HG03342 (cell line): ENCODE data around the gene SLC25A28.

Experiments
- ATAC-seq: cut with Tn5 transposase; IDR thresholded peaks from one replicate; pipeline ENCODE4 v1.9.1; 2021; ENCODE audit warnings: mild to moderate bottlenecking, moderate library complexity; ENCODE audit not compliant: unreplicated experiment

Gene SLC25A28

DNA sequence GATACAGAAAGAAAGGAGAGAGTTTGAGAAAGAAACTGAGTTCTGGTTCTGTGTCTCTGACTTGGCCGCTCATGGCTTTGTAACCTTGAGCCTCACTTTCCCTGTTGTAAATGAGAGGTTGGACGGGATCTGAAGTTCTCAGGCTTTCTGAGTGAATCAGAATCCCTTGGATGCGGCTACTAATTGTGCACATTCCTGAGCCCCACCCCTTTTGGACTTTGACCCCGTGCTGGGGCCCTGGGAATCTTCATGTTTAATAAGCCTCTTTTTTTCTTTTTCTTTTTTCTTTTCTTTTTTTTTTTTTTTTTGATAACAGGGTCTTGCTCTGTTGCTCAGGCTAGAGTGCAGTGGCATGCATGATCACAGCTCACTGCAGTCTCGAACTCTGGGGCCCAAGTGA, 26.9 kb downstream of the SLC25A28 start:
- ATAC-seq, result no peak

DNA sequence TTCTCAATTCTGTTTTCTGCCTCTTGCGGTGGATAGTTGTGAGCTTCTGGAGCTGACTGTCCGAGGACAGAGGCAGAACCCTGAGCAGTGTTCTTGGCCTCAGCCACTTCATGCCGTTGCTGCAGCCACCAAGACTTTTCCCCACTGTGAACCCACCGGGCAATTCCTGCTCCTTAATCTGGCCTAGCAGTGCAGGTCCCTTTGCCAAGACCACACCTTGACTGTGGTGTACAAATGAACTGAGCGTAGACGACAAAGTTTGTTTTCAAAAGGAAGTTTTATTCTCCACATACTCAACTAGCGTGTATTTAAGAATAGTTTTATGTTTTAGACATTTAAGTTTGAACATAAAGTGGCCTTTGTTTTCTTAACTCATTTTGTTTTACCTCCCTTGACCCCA, 29.4 kb downstream of the SLC25A28 start:
- ATAC-seq, result no peak

DNA sequence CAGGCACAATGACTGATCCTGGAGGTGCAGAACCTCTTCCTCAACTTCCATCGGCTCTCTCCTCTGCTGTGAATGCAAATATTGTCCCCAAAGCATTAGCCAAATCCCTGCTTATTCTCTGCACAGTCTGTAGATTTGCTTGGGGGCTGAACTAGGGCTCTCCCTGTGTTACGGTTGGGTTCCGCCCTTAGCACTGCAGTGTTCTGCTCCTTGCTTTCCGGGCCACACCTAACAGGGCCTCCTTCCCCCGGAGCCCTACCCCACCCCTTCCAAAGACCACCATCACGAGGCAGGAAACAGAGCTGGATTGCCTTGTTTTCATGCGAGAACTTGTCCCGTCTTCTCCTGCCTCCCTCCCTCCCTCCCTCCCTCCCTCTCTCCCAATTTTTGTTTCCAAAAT, 36.6 kb downstream of the SLC25A28 start:
- no peak for ATAC-seq

DNA sequence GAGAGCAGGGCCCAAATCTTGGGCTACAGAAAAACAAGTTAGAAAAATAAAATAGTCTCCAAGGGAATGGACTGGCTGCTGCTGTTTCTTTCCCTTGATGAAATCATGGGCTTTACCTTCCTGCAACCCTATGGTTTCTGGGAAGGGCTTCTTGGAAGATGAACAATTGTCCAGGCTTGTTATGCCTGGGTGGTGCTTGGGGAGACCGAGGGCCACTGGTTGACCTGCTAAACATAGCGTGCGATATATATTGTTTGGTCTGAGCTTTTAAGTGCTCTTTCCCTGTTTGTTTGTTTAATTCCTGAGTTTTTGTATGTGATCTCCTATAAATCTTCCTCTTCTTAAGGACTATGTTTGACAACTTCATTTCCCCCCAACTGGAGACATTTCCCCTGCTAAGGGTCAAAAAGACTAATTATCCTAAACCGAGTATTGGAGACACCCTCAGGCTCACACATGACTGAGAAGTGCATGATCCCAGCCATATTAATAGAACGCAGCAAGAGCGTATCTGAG, 37.9 kb downstream of the SLC25A28 start:
- no peak for ATAC-seq

DNA sequence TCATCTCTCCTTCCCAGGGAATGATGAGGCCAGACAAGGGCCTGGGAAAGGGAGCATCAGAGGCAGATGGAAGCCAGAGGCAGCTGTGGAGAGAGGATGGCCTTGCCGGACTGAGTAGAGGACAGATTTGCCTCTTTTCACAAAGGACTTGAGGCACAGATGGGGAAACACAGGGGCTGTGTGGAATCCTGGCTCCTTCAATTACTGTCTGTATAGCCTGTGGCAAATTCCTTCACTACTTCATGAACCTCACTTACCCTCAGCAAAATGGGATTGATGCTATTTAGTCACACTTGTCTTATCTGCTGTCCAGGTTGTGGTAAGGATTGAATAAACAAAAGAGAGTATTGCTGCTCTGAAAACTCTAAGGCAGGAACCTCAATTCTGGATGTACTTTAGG, 40.3 kb downstream of the SLC25A28 start:
- ATAC-seq, result no peak

DNA sequence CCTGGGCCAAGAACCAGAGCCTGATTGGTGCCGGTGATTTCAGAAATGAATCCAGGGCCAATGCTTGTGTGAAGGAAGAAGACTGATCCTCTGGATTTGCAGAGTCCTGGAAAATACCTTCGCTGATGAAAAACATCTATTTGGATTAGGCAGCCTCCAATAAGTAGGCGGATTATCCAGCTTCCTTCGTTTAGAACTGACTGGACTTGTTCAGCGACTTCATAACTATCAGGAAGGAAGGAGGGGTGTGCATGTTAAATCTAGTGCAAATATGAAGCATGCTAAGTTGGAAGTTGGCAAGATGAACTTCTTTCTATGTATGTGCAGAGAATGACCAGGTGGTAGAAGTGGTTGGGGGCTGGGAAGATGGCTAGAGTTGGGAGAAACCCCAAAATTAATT, 46.4 kb downstream of the SLC25A28 start:
- no peak for ATAC-seq

DNA sequence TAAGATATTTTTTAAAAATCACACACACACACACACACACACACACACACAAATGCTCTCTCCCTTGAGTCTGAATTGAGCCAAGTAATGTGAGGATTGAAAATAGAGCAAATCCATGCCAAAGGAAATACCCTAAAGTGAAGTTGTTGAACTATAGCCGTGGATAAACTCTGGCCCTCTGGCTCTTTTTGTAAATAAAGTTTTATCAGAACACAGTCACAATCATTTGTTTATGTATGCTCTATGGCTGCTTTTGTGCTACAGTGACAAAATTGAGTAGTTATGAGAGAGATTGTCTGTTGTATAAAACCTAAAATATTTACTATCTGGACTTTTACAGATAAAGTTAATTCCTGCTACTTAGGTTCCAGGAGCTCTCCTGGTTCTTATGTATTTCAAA, 48.4 kb downstream of the SLC25A28 start:
- no peak for ATAC-seq

DNA sequence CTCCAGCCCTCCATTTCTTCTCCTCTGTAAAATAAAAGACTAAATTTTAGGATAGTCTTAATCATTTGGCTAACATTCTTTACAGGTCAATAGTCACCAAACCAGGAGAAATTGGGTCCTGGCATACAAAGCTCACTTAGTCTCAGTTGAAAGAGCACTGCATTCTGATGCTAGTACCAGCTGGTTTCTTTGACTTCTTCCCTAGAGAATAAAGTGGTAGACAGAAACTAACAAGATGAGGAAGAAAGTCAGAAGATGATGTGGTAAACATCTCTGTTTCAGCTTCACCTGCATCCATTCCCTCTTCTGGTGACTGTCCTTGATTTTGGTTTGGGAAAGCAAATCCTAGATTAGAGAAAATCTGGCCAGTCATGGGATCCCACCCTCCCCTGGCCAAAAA, 50.3 kb downstream of the SLC25A28 start:
- no peak for ATAC-seq

DNA sequence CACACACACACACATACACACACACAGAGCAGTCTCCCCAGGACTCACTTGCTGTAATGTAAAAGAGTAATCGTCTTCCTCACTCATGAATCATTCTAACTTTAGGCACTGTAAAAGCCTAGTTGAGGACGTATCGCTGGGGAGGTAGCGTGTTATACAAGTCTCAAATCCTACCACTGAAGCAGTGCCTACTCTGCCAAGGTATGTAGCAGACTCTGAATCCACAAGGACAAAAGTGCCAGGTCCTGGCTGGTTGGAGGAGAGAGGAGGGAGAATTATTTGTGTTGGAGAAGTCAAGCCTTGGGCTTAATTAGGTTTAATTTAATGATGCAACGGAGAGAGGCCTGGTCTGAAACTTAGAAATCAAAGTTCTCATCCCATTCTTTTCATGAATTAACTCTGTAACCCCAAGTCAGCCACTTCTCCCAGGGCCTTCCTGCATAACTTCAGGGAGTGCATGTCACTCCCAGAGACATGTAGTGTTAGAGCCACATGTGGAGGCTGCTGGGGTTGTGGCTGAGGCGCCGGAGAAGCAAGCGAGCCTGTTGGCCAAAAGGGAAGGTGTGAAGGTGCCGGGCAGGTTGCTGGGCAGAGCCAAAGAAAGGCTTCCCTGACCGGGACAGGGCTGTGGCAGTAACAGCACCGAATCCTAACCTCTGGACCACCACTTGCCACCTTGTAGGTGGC, 50.8 kb downstream of the SLC25A28 start:
- no peak for ATAC-seq

DNA sequence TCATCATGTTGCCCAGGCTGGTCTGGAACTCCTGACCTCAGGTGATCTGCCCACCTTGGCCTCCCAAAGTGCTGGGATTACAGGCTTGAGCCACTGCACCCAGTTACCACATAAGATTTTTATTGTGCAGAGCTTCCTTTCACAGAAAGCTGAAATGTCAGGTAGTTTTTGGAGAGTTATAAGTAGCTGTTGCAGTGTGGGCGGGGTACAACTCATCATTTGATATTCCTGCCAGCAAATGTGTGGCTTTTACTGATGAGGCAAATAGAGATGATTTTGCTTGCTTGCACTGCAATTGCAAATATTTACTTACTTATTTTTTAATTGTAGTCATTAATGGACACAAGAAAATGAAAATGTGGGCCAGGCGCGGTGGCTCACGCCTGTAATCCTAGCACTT, 55.1 kb downstream of the SLC25A28 start:
- ATAC-seq, result no peak

DNA sequence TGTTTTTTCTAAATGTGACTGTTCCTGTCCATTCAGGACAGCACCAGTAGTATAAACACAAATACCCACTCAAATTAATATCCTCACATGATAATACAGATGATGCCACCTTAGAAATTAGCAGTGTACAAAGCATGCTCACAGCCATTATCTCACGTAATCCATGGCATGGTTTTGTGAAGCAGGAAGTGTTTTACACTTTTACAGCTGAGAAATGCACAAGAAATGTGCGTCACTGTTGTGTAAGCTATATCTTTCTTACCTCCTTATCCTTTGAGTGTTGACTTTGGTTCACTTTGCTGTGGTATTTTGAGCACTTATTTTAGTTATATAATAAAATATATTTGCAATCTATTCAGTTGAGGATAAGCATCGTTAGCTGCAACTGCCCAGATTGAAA, 55.9 kb downstream of the SLC25A28 start:
- ATAC-seq, result no peak

DNA sequence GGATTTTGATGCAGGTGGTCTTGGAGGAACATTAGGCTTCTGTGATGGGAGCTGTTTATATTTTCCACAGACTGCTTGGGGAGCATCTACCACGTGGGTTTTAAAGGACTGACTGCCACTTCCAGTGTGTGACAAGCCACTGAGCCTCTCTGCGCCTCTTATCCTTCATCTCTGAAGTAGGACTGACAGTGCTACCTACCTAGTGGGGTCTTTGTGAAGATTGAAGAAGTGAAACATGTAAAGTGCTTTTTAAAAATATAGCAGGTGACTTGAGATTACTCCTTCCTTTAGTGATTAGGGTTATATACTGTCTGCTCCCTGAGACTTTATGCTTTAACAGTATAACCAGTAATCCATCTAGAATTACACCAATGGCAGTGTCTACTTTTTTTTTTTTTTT, 57.6 kb downstream of the SLC25A28 start:
- no peak for ATAC-seq
